HCT116 (cell line): ENCODE results near the gene STRN. TPM values are rescaled to one million over a fixed set of nuclear protein-coding genes. Genes with fewer than 3 reads are reported as not detected.
"Not testable (repeated sequence)": the region's sequence is repeated elsewhere in the genome, so short reads cannot be mapped to it uniquely, and the experiment has no call there.

Experiments used
- ATAC-seq: fragments of 200-7000 bp; cut with Tn5 transposase; 2 replicates; pipeline ENCODE4 v1.9.1; 2020; ENCODE audit warnings: mild to moderate bottlenecking, moderate library complexity
- BruUV-seq: library from RNA; stranded (reverse); fragments of 400-500 nt; replicated peaks from 2 replicates; lab custom pipeline; 2021; lab: Mats Ljungman, UMichigan
- CTCF ChIA-PET: fragments of 300-600 bp; sonication (Branson Sonifier 250); formaldehyde crosslinking; loops from one replicate; lab custom pipeline; 2021; ENCODE audit warnings: antibody characterized with exemption; lab: Charles Lee
- POLR2A ChIA-PET: fragments of 300-600, 350-600 bp; sonication (Branson Sonifier 250); formaldehyde crosslinking; loops from one replicate; lab custom pipeline; 2021; ENCODE audit warnings: antibody characterized with exemption; lab: Charles Lee
- RAD21 ChIA-PET, 2 experiments: fragments of 300-600 bp; sonication (Branson Sonifier 250); formaldehyde crosslinking; loops; one replicate each; lab custom pipeline; 2023; ENCODE audit warnings: low total read pairs in 2 of 2; ENCODE audit not compliant: uncharacterized antibody in 2 of 2, unreplicated experiment in 2 of 2, low non-redundant PET in 1 of 2; lab: Charles Lee
- DNase-seq: peaks from one replicate; pipeline ENCODE4 v3.0.0-alpha.2; 2010; ENCODE audit warnings: low read depth, low spot score
- H2AFZ ChIP-seq: fragments of 200-600 bp; shearing (Covaris generic), sonication (generic); 2 replicates; pipeline ENCODE4 v1.6.1; 2017; ENCODE audit warnings: low read depth, mixed run types, mixed read lengths, antibody characterized with exemption, low read length; ENCODE audit not compliant: poor library complexity, severe bottlenecking
- H3K27ac ChIP-seq: 2 replicates; pipeline ENCODE4 v1.5.1; 2012; ENCODE audit warnings: low read depth, low read length
- H3K27me3 ChIP-seq: fragments of 200-600 bp; sonication (generic); 2 replicates; pipeline ENCODE4 v1.6.1; 2016; ENCODE audit warnings: mixed run types, low read length, mixed read lengths; ENCODE audit not compliant: insufficient read depth
- H3K36me3 ChIP-seq, 2 experiments: fragments of 200-500 bp in 1 of 2; fragments of 200-600 bp in 1 of 2; sonication (Bioruptor generic) in 1 of 2; sonication (generic) in 1 of 2; 2 replicates each; pipeline versions ENCODE4 v1.5.1 to v1.6.1; 2014 to 2016; ENCODE audit warnings: low read length in 2 of 2, inconsistent platforms in 1 of 2, mixed read lengths in 1 of 2, mixed run types in 1 of 2; ENCODE audit not compliant: insufficient read depth in 2 of 2, control insufficient read depth in 1 of 2
- H3K4me1 ChIP-seq, 2 experiments: fragments of 200-600 bp in 1 of 2; sonication (generic) in 1 of 2; 2 replicates each; pipeline versions ENCODE4 v1.5.1 to v1.6.1; 2012 to 2017; ENCODE audit warnings: low read length in 2 of 2, inconsistent platforms in 1 of 2, mild to moderate bottlenecking in 1 of 2, mixed read lengths in 1 of 2, mixed run types in 1 of 2, moderate library complexity in 1 of 2; ENCODE audit not compliant: insufficient read depth in 2 of 2, control insufficient read depth in 1 of 2
- H3K4me2 ChIP-seq: fragments of 200-600 bp; sonication (generic); 2 replicates; pipeline ENCODE4 v1.6.1; 2017; ENCODE audit warnings: mixed run types, low read length, mixed read lengths
- H3K4me3 ChIP-seq, 2 experiments: fragments of 200-600 bp in 1 of 2; sonication (generic) in 1 of 2; replicated peaks in 1 of 2; 2 replicates each; pipeline ENCODE4 v1.5.1; 2011 to 2016; ENCODE audit warnings: low read length in 2 of 2, control low read depth in 1 of 2, low read depth in 1 of 2, mild to moderate bottlenecking in 1 of 2, mixed read lengths in 1 of 2, mixed run types in 1 of 2
- H3K79me2 ChIP-seq: fragments of 200-600 bp; sonication (generic); 2 replicates; pipeline ENCODE4 v1.6.1; 2017; ENCODE audit warnings: mild to moderate bottlenecking, mixed run types, low read length, moderate library complexity, mixed read lengths; ENCODE audit not compliant: insufficient read depth
- H3K9ac ChIP-seq: fragments of 200-600 bp; sonication (generic); 2 replicates; pipeline ENCODE4 v1.6.1; 2016; ENCODE audit warnings: low read length, mixed read lengths
- H3K9me2 ChIP-seq: fragments of 200-600 bp; sonication (generic), shearing (Covaris generic); 2 replicates; pipeline ENCODE4 v1.6.1; 2017; ENCODE audit warnings: mixed run types, mild to moderate bottlenecking, moderate library complexity; ENCODE audit not compliant: insufficient read depth
- H3K9me3 ChIP-seq, 2 experiments: fragments of 200-500 bp in 1 of 2; fragments of 200-600 bp in 1 of 2; sonication (Bioruptor generic) in 1 of 2; sonication (generic) in 1 of 2; 2 replicates each; pipeline ENCODE4 v1.6.1; 2014 to 2017; ENCODE audit warnings: low read length in 2 of 2, mixed read lengths in 2 of 2, inconsistent platforms in 1 of 2, low read depth in 1 of 2, mild to moderate bottlenecking in 1 of 2, mixed run types in 1 of 2, moderate library complexity in 1 of 2; ENCODE audit not compliant: control insufficient read depth in 1 of 2, insufficient read depth in 1 of 2
- H4K20me1 ChIP-seq: fragments of 200-600 bp; sonication (generic), shearing (Covaris generic); 2 replicates; pipeline ENCODE4 v1.6.1; 2017; ENCODE audit warnings: mixed run types, mild to moderate bottlenecking, moderate library complexity; ENCODE audit not compliant: insufficient read depth
- CTCF ChIP-seq, 3 experiments: fragments of 200-600 bp in 1 of 3; sonication (generic) in 1 of 3; IDR thresholded peaks in 2 of 3; conservative IDR thresholded peaks in 1 of 3; 2 replicates each; pipeline ENCODE4 v1.5.1; 2012 to 2017; ENCODE audit warnings: low read depth in 2 of 3, low read length in 2 of 3, antibody characterized with exemption in 1 of 3, borderline replicate concordance in 1 of 3, control low read depth in 1 of 3, mild to moderate bottlenecking in 1 of 3, mixed read lengths in 1 of 3, mixed run types in 1 of 3, moderate library complexity in 1 of 3; ENCODE audit not compliant: insufficient read depth in 1 of 3
- JUND ChIP-seq: IDR thresholded peaks from 2 replicates; pipeline ENCODE4 v1.6.1; 2012
- POLR2A ChIP-seq: IDR thresholded peaks from 2 replicates; pipeline ENCODE4 v1.7.0; 2011; ENCODE audit warnings: borderline replicate concordance; ENCODE audit not compliant: insufficient read depth, insufficient read length; ENCODE audit errors: extremely low read depth
- SIN3A ChIP-seq: IDR thresholded peaks from 2 replicates; pipeline ENCODE4 v1.6.1; 2012; ENCODE audit warnings: low read depth
- SRF ChIP-seq: IDR thresholded peaks from 2 replicates; pipeline ENCODE4 v1.6.1; 2012; ENCODE audit warnings: low read depth
- ZBTB33 ChIP-seq: IDR thresholded peaks from 2 replicates; pipeline ENCODE4 v1.6.1; 2011; ENCODE audit warnings: mild to moderate bottlenecking, low read length, moderate library complexity; ENCODE audit not compliant: insufficient replicate concordance; ENCODE audit errors: extremely low read depth
- intact Hi-C: fragments of 100-400 bp; cut with micrococcal nuclease; formaldehyde crosslinking; loops from 2 replicates; pipeline ENCODE4 v1.10.0; 2022
- total RNA-seq: library from RNA; stranded (reverse); gene quantifications from one replicate; pipeline ENCODE4 v1.2.1, GENCODE V29; 2021; ENCODE audit not compliant: unreplicated experiment

STRN gene
- total RNA-seq, 1 experiment from 2014 or later = 26.4 TPM

GRCh38 chr2:36951027-36951518 lies 15.3 kb downstream of the STRN start:
- Histone ChIP-seq H3K27ac (no peak overlapping the region), H3K27me3 (no peaks in the 10 kb centered on the region), H3K4me3 (no peak overlapping the region), H3K4me2 (0 out of 2 replicates have a peak overlapping the region, but pooled peaks have one; percentile 20), H4K20me1 (no peaks in the 10 kb centered on the region), H3K9me3 (no peaks in the 10 kb centered on the region), H3K79me2 (peaks cover 36% of the 10 kb centered on the region), H2AFZ (no peak overlapping the region), H3K36me3 (no peaks in the 10 kb centered on the region), H3K9me2 (no peaks in the 10 kb centered on the region), H3K4me1 (peaks cover 6 to 26% of the 10 kb centered on the region in 2 experiments), H3K9ac (no peak overlapping the region)
- no peak for DNase-seq
- intact Hi-C loops = no loop called here
- ChIA-PET RAD21 (no interaction called here), CTCF (no interaction called here), POLR2A (no interaction called here)
- no TSS peak for BruUV-seq
- TF ChIP-seq POLR2A = no peak
- TF ChIP-seq SRF = no peak
- no peak for TF ChIP-seq SIN3A
- no peak; the same call in 1 of the 2 replicates for ATAC-seq

DNA sequence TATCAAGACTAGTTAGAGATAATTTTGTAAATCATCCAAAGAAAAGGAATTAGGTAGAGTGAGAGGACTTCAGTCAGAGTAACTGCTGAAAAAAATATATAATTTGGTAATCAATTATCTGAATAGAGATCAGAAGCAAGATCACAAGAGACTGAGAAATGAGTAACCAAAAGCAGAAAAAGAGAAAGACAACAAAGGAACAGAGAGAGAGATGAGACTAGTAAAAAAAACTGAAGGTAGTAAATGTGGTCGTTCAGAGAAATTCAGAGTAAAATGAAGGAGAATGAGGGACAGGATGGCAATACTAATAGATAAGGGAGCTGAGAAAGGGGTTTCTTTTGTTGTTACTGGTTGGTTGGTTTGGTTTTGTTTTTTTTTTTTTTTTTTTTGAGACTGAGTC lies 16.5 kb downstream of the STRN start:
- no peaks in the 10 kb centered on the region for H4K20me1 ChIP-seq
- intact Hi-C loops = no loop called here
- no peaks in the 10 kb centered on the region for H3K9me3 ChIP-seq
- no peak overlapping the region for H3K4me2 ChIP-seq
- CTCF ChIA-PET = no interaction called here
- RAD21 ChIA-PET = no interaction called here
- no peak overlapping the region for H3K27ac ChIP-seq
- no peak for DNase-seq
- TF ChIP-seq CTCF (IDR thresholded peaks at IDR 0.05 in 2 of 3, conservative IDR thresholded peaks at IDR 0.05 in 1 of 3; ENCODE audit: borderline replicate concordance in 1 of 3, insufficient read depth in 1 of 3, low read depth in 2 of 3, low read length in 2 of 3) (no peak), ZBTB33 (no peak), JUND (no peak)
- POLR2A ChIA-PET = no interaction called here
- no peaks in the 10 kb centered on the region for H3K27me3 ChIP-seq
- H3K79me2 ChIP-seq = peaks cover 46% of the 10 kb centered on the region
- H3K4me1 ChIP-seq = peaks cover 6 to 26% of the 10 kb centered on the region in 2 experiments
- no peaks in the 10 kb centered on the region for H3K9me2 ChIP-seq
- BruUV-seq = no TSS peak
- H2AFZ ChIP-seq = no peak overlapping the region
- no peak for ATAC-seq
- H3K9ac ChIP-seq = no peak overlapping the region
- H3K36me3 ChIP-seq = no peaks in the 10 kb centered on the region
- no peak overlapping the region for H3K4me3 ChIP-seq

- H4K20me1 ChIP-seq, H3K9me2 ChIP-seq, H3K36me3 ChIP-seq, POLR2A ChIA-PET, RAD21 ChIA-PET, BruUV-seq, H3K27me3 ChIP-seq, H3K9ac ChIP-seq, H3K4me2 ChIP-seq, H2AFZ ChIP-seq, intact Hi-C loops, H3K27ac ChIP-seq, ATAC-seq, DNase-seq, H3K4me3 ChIP-seq, CTCF ChIA-PET, H3K9me3 ChIP-seq, H3K4me1 ChIP-seq: not testable (repeated sequence)
- H3K79me2 ChIP-seq = peaks cover 36% of the 10 kb centered on the region
Observed at GRCh38 chr2:36945240-36945639, 21.1 kb downstream of the STRN start.
